Spinal cord (tissue), 10 donors: Measurements from ENCODE around the gene HECW1. TPM values are rescaled to one million over a fixed set of nuclear protein-coding genes. Genes with fewer than 3 reads are reported as not detected.
A peak's percentile ranks its signal among the peaks of the same experiment; 100 is the strongest.

ENCODE experiments used
- DNase-seq, 6 donors: peaks; one replicate each; pipeline versions ENCODE4 v3.0.0 to v3.0.0-alpha.2; 2013 to 2015; ENCODE audit warnings: low spot score in 6 of 6, low read depth in 4 of 6
- H3K27ac ChIP-seq: one replicate; pipeline ENCODE4 v1.5.1; 2013; ENCODE audit warnings: low read depth, low read length, control low read depth
- H3K27me3 ChIP-seq: one replicate; pipeline ENCODE4 v1.6.1; 2013; ENCODE audit warnings: low read length; ENCODE audit not compliant: control insufficient read depth, insufficient read depth
- H3K36me3 ChIP-seq: one replicate; pipeline ENCODE4 v1.6.1; 2013; ENCODE audit warnings: low read length; ENCODE audit not compliant: control insufficient read depth, insufficient read depth
- H3K4me1 ChIP-seq: one replicate; pipeline ENCODE4 v1.6.1; 2013; ENCODE audit warnings: low read length; ENCODE audit not compliant: control insufficient read depth, insufficient read depth
- H3K4me3 ChIP-seq: one replicate; pipeline ENCODE4 v1.5.1; 2013; ENCODE audit warnings: low read depth, low read length, control low read depth
- H3K9me3 ChIP-seq: one replicate; pipeline ENCODE4 v1.6.1; 2013; ENCODE audit warnings: low read length; ENCODE audit not compliant: control insufficient read depth, insufficient read depth
- WGBS: methylation state at CpG from one replicate; pipeline ENCODE4 v1.1.5; 2013; ENCODE audit warnings: missing lambda C conversion rate; ENCODE audit not compliant: insufficient coverage; 5-methylcytosine and 5-hydroxymethylcytosine counted together
- polyA plus RNA-seq, 2 donors: library from polyadenylated mRNA; unstranded; fragments of 120-200 nt; gene quantifications; one replicate each; pipeline ENCODE4 v1.2.1, GENCODE V29; 2013; ENCODE audit not compliant: insufficient read length in 2 of 2
- total RNA-seq, 2 donors: library from RNA; depleted of rRNA in 1 of 2; stranded (reverse); fragments of 120-200 nt in 1 of 2; fragments of >200 nt in 1 of 2; gene quantifications; one replicate each; pipeline versions ENCODE4 v1.2.3 to v1.2.4, GENCODE V29; 2013 to 2014
- donor health status: healthy.

Gene HECW1
- total and polyA plus RNA-seq, 4 donors: 10.7 to 23.5 (median 18.4) TPM

GRCh38 chr7:43110791-43111535, 1.5 kb upstream of the HECW1 start:
- WGBS: 38% methylated on average over 3 of the region's 3 CpGs
- Histone ChIP-seq H3K9me3 (no peaks in the 10 kb centered on the region), H3K27ac (no peak overlapping the region), H3K36me3 (no peaks in the 10 kb centered on the region), H3K4me1 (peaks cover 10% of the 10 kb centered on the region), H3K27me3 (peaks cover 29% of the 10 kb centered on the region), H3K4me3 (no peak overlapping the region)
- DNase-seq: peak in 1 of 6 donors; percentile 62

- peaks cover 29% of the 10 kb centered on the region for H3K27me3 ChIP-seq
Measured at GRCh38 chr7:43111630-43112458, 603 bp upstream of the HECW1 start.

DNA sequence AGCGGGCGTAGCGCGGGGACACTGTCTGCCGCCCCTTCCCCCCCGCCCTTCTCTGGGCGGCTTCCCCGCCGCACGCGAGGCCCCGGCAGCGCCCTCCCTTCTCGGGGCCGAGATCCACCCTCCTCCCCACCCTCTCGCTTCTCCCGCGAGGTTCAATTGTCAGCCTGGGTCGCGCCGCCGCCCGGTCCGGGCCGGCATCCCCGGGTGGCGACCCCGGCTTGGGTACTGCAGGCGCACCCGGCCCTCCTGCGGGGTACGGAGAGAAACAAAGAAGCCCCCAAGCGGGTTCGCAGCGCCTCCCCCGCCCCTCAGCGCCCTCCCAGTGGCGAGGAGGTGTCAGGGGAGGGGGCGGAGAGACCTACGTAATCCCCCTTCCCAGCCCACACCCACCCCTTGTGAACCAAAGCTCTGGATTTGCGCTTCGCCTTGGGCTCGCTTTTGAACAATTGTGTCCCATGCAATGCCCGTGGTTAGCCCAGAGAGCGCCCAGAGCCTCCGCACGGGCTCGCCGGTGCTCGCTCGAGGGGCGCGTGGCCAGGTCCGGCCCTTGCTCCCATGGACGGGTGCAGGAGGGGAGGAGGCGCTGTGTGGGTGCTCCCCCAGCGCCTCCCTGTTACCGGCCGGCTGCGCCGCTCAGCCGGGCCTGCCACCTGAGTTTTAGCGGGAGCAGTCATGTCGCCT, 634 bp downstream of the HECW1 start:
- Histone ChIP-seq H3K27ac (peak overlapping the region; percentile 69), H3K9me3 (no peaks in the 10 kb centered on the region), H3K4me1 (peaks cover 10% of the 10 kb centered on the region), H3K27me3 (peaks cover 29% of the 10 kb centered on the region), H3K4me3 (peak overlapping the region; percentile 43), H3K36me3 (no peaks in the 10 kb centered on the region)
- under 1% methylated on average over 57 of the region's 64 CpGs for WGBS
- DNase-seq: peak; percentile 58 to 95 (median 70)

More at GRCh38 chr7:43111630-43112458, 603 bp upstream of the HECW1 start:
- no peaks in the 10 kb centered on the region for H3K36me3 ChIP-seq
- H3K4me1 ChIP-seq: peaks cover 10% of the 10 kb centered on the region
- WGBS: 15% methylated on average over 17 of the region's 17 CpGs
- peak in 2 of 6 donors; percentile 7 to 32 for DNase-seq
- peak overlapping the region; percentile 43 for H3K4me3 ChIP-seq
- H3K9me3 ChIP-seq: no peaks in the 10 kb centered on the region
- H3K27ac ChIP-seq: no peak overlapping the region

GRCh38 chr7:43113622-43114457, 1.4 kb downstream of the HECW1 start:
- peak in 2 of 6 donors; percentile 77 to 79 for DNase-seq
- WGBS: 4% methylated on average over 31 of the region's 36 CpGs
- H3K4me1 ChIP-seq: peaks cover 10% of the 10 kb centered on the region
- H3K36me3 ChIP-seq: no peaks in the 10 kb centered on the region
- peak overlapping the region; percentile 69 for H3K27ac ChIP-seq
- peaks cover 29% of the 10 kb centered on the region for H3K27me3 ChIP-seq
- peak overlapping the region; percentile 43 for H3K4me3 ChIP-seq
- no peaks in the 10 kb centered on the region for H3K9me3 ChIP-seq

GRCh38 chr7:43114458-43114780, 2.0 kb downstream of the HECW1 start:
- Histone ChIP-seq H3K27ac (no peak overlapping the region), H3K9me3 (no peaks in the 10 kb centered on the region), H3K4me3 (peak overlapping the region; percentile 43), H3K27me3 (peaks cover 29% of the 10 kb centered on the region), H3K36me3 (no peaks in the 10 kb centered on the region), H3K4me1 (peaks cover 10% of the 10 kb centered on the region)
- WGBS: no CpG with 5 or more reads among the region's 3 CpGs
- no peak for DNase-seq

- H3K36me3 ChIP-seq: no peaks in the 10 kb centered on the region
- WGBS: no CpG with 5 or more reads among the region's 2 CpGs
- no peaks in the 10 kb centered on the region for H3K9me3 ChIP-seq
- H3K4me3 ChIP-seq: no peak overlapping the region
- no peak overlapping the region for H3K27ac ChIP-seq
- H3K4me1 ChIP-seq: peaks cover 10% of the 10 kb centered on the region
- H3K27me3 ChIP-seq: peaks cover 24% of the 10 kb centered on the region
- DNase-seq: no peak
Measured at GRCh38 chr7:43116451-43116850, 4.0 kb downstream of the HECW1 start.

- Histone ChIP-seq H3K27me3 (peaks cover 20% of the 10 kb centered on the region), H3K4me1 (peaks cover 10% of the 10 kb centered on the region), H3K9me3 (no peaks in the 10 kb centered on the region), H3K36me3 (no peaks in the 10 kb centered on the region), H3K27ac (no peak overlapping the region), H3K4me3 (no peak overlapping the region)
- 86% methylated on average over 1 of the region's 1 CpG for WGBS
- DNase-seq: no peak
Measured at GRCh38 chr7:43117095-43117494, 4.6 kb downstream of the HECW1 start.

- H3K9me3 ChIP-seq: no peaks in the 10 kb centered on the region
- H3K4me1 ChIP-seq: peaks cover 10% of the 10 kb centered on the region
- WGBS: no CpG with 5 or more reads among the region's 4 CpGs
- H3K4me3 ChIP-seq: no peak overlapping the region
- no peaks in the 10 kb centered on the region for H3K36me3 ChIP-seq
- H3K27ac ChIP-seq: no peak overlapping the region
- H3K27me3 ChIP-seq: peaks cover 18% of the 10 kb centered on the region
- peak in 1 of 6 donors; percentile 88 for DNase-seq
Measured at GRCh38 chr7:43117861-43118260, 5.4 kb downstream of the HECW1 start.

DNA sequence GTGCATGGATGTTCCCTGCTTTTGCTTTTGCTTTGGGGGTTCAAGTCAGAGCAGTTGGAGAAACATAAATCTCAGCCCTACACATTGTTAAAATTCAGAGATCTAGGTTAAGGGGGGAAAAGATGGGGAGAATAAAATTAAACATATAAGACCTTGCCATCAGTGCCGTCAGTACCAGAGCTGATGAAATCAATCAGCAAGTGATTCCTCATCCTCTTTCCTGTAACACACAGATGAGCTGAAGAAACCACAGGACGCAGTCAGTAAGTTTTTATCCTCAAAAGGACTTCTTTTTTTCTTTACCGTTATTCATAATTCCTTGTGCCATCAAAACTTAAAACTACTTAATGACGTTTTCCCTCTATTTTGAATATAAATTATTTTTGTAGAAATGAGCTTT, 5.9 kb downstream of the HECW1 start:
- Histone ChIP-seq H3K27ac (no peak overlapping the region), H3K4me1 (peaks cover 6% of the 10 kb centered on the region), H3K4me3 (no peak overlapping the region), H3K9me3 (no peaks in the 10 kb centered on the region), H3K27me3 (peaks cover 14% of the 10 kb centered on the region), H3K36me3 (no peaks in the 10 kb centered on the region)
- DNase-seq: no peak
- WGBS: 70% methylated on average over 1 of the region's 4 CpGs
